ENCODE results near the gene GRIA4. TPM values are rescaled to one million over a fixed set of nuclear protein-coding genes. Genes with fewer than 3 reads are reported as not detected.

GRIA4 gene
- total and polyA plus RNA-seq, 2 of the 13 experiments (the other 11 are each of a cell fraction or from before 2014, with no cell fraction given): not detected

DNA sequence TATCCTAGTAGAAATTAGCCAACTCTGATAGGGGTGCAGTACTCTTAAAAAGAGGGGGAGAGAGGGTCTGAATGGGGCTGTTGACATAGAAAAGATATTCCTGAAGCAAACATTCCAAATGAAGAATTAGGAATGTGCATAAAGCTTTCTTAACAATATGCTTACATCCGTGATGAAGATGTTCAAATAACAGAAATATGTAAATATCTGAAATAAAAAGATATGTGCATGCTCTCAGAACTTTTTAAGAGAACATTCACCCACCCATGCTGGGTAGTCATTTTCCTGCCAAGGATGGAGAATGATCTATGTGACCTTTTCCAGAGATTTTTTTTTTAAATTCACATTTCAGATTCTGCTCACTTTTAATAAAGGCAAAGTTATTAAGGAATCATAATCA, 80.6 kb downstream of the GRIA4 start:
- DNase-seq (ENCODE audit: low spot score) (no peak), FAIRE-seq (no peak), ATAC-seq (no peak)
- Histone ChIP-seq H3K9me3 (ENCODE audit: low read length) (no peaks in the 10 kb centered on the region), H3K27ac (ENCODE audit: extremely low read length, insufficient read depth, low read length) (no peak overlapping the region), H2AFZ (ENCODE audit: low read length) (no peak overlapping the region), H3K27me3 (ENCODE audit: control insufficient read depth in 1 of 2, insufficient read depth in 2 of 2, low read length in 2 of 2) (no peaks in the 10 kb centered on the region), H4K20me1 (ENCODE audit: insufficient read depth, low read length) (no peaks in the 10 kb centered on the region), H3K4me2 (ENCODE audit: low read depth, low read length) (no peak overlapping the region), H3K9ac (ENCODE audit: insufficient read depth, low read depth, low read length) (no peak overlapping the region), H3K4me3 (replicated peaks in 1 of 3; ENCODE audit: insufficient read depth in 1 of 3, low read depth in 2 of 3, low read length in 3 of 3) (no peak overlapping the region), H3K79me2 (ENCODE audit: insufficient read depth, low read length) (no peaks in the 10 kb centered on the region), H3K36me3 (replicated peaks in 1 of 2; ENCODE audit: control insufficient read depth in 1 of 2, insufficient read depth in 2 of 2, low read length in 2 of 2) (no peaks in the 10 kb centered on the region), H3K4me1 (ENCODE audit: insufficient read depth, low read length) (no peaks in the 10 kb centered on the region)
- 0% methylated on average over 1 of the region's 1 CpG for WGBS (ENCODE audit: low lambda C conversion rate)
- BruUV-seq (replicated peaks): no TSS peak
- in situ Hi-C loops (cut with HindIII; ENCODE audit: extremely low pct_ligation_motif_present, low pct_unique_long_range_greater_than_20kb): no loop called here
- POLR2A ChIA-PET: no interaction called here
- intact Hi-C loops (cut with micrococcal nuclease; ENCODE audit: unreplicated experiment): no loop called here
- CTCF ChIA-PET (ENCODE audit: low intra/inter-chr PET ratio, low total read pairs): no interaction called here
- TF ChIP-seq ZNF501 (CRISPR knock-in tag; IDR thresholded peaks at IDR 0.05): no peak
- TF ChIP-seq CEBPB (IDR thresholded peaks at IDR 0.05; ENCODE audit: borderline replicate concordance, low read depth, low read length): no peak
- no peak for TF ChIP-seq ZNF777 (CRISPR knock-in tag; IDR thresholded peaks at IDR 0.05)
- TF ChIP-seq MIXL1 (CRISPR knock-in tag; IDR thresholded peaks at IDR 0.05): no peak
- TF ChIP-seq SIN3B (IDR thresholded peaks at IDR 0.05; ENCODE audit: low read length): no peak
- TF ChIP-seq JUNB (CRISPR knock-in tag; IDR thresholded peaks at IDR 0.05; ENCODE audit: borderline replicate concordance): no peak
- TF ChIP-seq ARID2 (CRISPR knock-in tag; IDR thresholded peaks at IDR 0.05; ENCODE audit: borderline replicate concordance): no peak
- no peak for TF ChIP-seq ZNF232 (CRISPR knock-in tag; IDR thresholded peaks at IDR 0.05; ENCODE audit: borderline replicate concordance)
- TF ChIP-seq ZSCAN20 (CRISPR knock-in tag; IDR thresholded peaks at IDR 0.05; ENCODE audit: borderline replicate concordance): no peak
- no peak for TF ChIP-seq ZFAT (CRISPR knock-in tag; conservative IDR thresholded peaks at IDR 0.05)
- TF ChIP-seq, protein P1, sequence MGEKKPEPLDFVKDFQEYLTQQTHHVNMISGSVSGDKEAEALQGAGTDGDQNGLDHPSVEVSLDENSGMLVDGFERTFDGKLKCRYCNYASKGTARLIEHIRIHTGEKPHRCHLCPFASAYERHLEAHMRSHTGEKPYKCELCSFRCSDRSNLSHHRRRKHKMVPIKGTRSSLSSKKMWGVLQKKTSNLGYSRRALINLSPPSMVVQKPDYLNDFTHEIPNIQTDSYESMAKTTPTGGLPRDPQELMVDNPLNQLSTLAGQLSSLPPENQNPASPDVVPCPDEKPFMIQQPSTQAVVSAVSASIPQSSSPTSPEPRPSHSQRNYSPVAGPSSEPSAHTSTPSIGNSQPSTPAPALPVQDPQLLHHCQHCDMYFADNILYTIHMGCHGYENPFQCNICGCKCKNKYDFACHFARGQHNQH (CRISPR knock-in tag; IDR thresholded peaks at IDR 0.05): no peak
- no peak for TF ChIP-seq SP140L (CRISPR knock-in tag; IDR thresholded peaks at IDR 0.05; ENCODE audit: borderline replicate concordance)
